ENCODE data around the gene TPGS1.

DNA sequence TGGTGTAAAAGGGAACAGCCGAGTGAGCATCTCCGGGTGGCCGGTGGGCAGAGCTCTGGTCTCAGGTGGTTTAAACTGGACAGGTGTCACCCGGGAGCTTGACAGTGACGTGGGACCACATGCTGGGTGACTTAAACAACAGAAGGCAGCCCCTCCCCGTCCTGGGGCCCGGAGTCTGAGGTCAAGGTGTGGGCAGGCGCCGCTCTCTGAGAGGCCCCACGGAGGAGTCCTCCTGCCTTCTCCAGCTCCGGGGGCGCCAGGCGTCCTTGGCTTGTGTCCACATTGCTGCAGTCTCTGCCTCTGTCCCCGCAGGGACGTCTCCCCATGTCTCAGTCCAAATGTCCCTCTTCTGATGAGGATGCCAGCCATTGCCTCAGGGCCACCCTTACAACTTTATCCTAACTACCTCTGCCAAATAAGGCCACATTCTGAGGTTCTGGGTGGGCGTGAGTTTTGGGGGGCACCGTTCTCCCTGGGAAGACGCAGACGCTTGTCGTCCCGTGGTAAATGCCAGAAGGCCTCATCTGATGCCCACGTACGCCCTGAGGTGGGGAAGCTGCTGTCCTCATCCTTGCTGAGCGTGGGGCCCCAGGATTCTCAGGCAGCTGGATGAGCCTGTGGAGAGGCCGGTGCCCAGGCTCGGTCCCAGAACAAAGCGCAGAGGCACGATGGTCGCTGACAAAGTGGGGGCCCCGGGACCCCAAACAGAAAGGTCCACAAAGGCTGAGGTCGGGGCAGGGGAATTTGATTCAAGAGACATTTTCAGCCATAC is 49.5 kb downstream of the TPGS1 start:
- TF ChIP-seq POLR2A (IDR thresholded peaks at IDR 0.05; ENCODE audit: low read length) (no peak), GATA1 (IDR thresholded peaks at IDR 0.05; ENCODE audit: low read depth, low read length) (no peak)
